DND-41 (cell line): ENCODE data around the gene DVL2.

ENCODE experiments used
- ATAC-seq: fragments of 200-7000 bp; cut with Tn5 transposase; 3 replicates; pipeline ENCODE4 v1.9.1; 2021; ENCODE audit warnings: low read depth; ENCODE audit not compliant: insufficient read depth
- DNase-seq: peaks from one replicate; pipeline ENCODE4 v3.0.0-alpha.2; 2020
- H2AFZ ChIP-seq: 2 replicates; pipeline ENCODE4 v1.6.0; 2012; ENCODE audit warnings: low read depth, low read length
- H3K27ac ChIP-seq: 2 replicates; pipeline ENCODE4 v1.5.1; 2012; ENCODE audit warnings: low read length, inconsistent platforms
- H3K27me3 ChIP-seq: fragments of 200-600 bp; sonication (generic); 2 replicates; pipeline ENCODE4 v1.6.0; 2012; ENCODE audit warnings: low read length, mild to moderate bottlenecking, inconsistent platforms; ENCODE audit not compliant: insufficient read depth, poor library complexity
- H3K36me3 ChIP-seq: 2 replicates; pipeline ENCODE4 v1.5.1; 2012; ENCODE audit warnings: low read length, inconsistent platforms; ENCODE audit not compliant: insufficient read depth
- H3K4me1 ChIP-seq: 2 replicates; pipeline ENCODE4 v1.5.1; 2012; ENCODE audit warnings: mild to moderate bottlenecking, low read length; ENCODE audit not compliant: insufficient read depth
- H3K4me2 ChIP-seq: 2 replicates; pipeline ENCODE4 v1.6.0; 2012; ENCODE audit warnings: mild to moderate bottlenecking, moderate library complexity, low read length, inconsistent platforms; ENCODE audit not compliant: insufficient read depth
- H3K4me3 ChIP-seq, 2 experiments: fragments of 200-600 bp in 1 of 2; shearing (Covaris generic) in 1 of 2; 2 replicates each; pipeline ENCODE4 v1.5.1; 2012 to 2016; ENCODE audit warnings: inconsistent platforms in 2 of 2, low read length in 2 of 2, mild to moderate bottlenecking in 2 of 2, low read depth in 1 of 2, moderate library complexity in 1 of 2
- H3K79me2 ChIP-seq: 2 replicates; pipeline ENCODE4 v1.6.0; 2012; ENCODE audit warnings: low read length, inconsistent platforms; ENCODE audit not compliant: insufficient read depth
- H3K9ac ChIP-seq: 2 replicates; pipeline ENCODE4 v1.6.0; 2012; ENCODE audit warnings: low read depth, mild to moderate bottlenecking, inconsistent platforms, low read length, moderate library complexity
- H3K9me3 ChIP-seq: 2 replicates; pipeline ENCODE4 v1.5.1; 2012; ENCODE audit warnings: low read length, moderate library complexity, mild to moderate bottlenecking, inconsistent platforms; ENCODE audit not compliant: insufficient read depth, severe bottlenecking
- H4K20me1 ChIP-seq: 2 replicates; pipeline ENCODE4 v1.6.0; 2012; ENCODE audit warnings: low read length; ENCODE audit not compliant: insufficient read depth
- CTCF ChIP-seq: IDR thresholded peaks from 2 replicates; pipeline ENCODE4 v1.5.1; 2012; ENCODE audit warnings: borderline replicate concordance, low read length, moderate library complexity, mild to moderate bottlenecking; ENCODE audit not compliant: poor library complexity, severe bottlenecking; ENCODE audit errors: extremely low read depth
- EZH2 ChIP-seq: IDR thresholded peaks from 3 replicates; pipeline ENCODE4 v1.6.1; 2012; ENCODE audit warnings: borderline replicate concordance, low read depth, mild to moderate bottlenecking, moderate library complexity, low read length, inconsistent platforms; ENCODE audit not compliant: severe bottlenecking

DVL2 gene

GRCh38 chr17:7176841-7177190, 57.5 kb downstream of the DVL2 start:
- Histone ChIP-seq H3K4me2 (peak overlapping the region; percentile 83), H3K27me3 (no peaks in the 10 kb centered on the region), H3K36me3 (no peaks in the 10 kb centered on the region), H3K9ac (peak overlapping the region; percentile 58; the same call in 1 of the 2 replicates), H3K4me1 (peaks cover 16% of the 10 kb centered on the region), H2AFZ (no peak overlapping the region), H3K9me3 (no peaks in the 10 kb centered on the region), H3K79me2 (no peaks in the 10 kb centered on the region), H4K20me1 (no peaks in the 10 kb centered on the region; the same call in 1 of the 2 replicates), H3K4me3 (peak overlapping the region in 1 of 2 experiments; percentile 58; a peak in 1 of 4 replicates), H3K27ac (no peak overlapping the region)
- no peak for DNase-seq
- no peak for TF ChIP-seq CTCF
- no peak for ATAC-seq

- TF ChIP-seq CTCF = no peak
- no peak for TF ChIP-seq EZH2
- peaks cover 16% of the 10 kb centered on the region for H3K4me1 ChIP-seq
- H3K36me3 ChIP-seq = no peaks in the 10 kb centered on the region
- H3K4me3 ChIP-seq = no peak overlapping the region
- ATAC-seq (no peak), DNase-seq (no peak)
- no peaks in the 10 kb centered on the region for H3K27me3 ChIP-seq
- H3K4me2 ChIP-seq = no peak overlapping the region
- H3K9me3 ChIP-seq = no peaks in the 10 kb centered on the region
- H4K20me1 ChIP-seq = no peaks in the 10 kb centered on the region; the same call in 1 of the 2 replicates
- no peak overlapping the region for H3K27ac ChIP-seq
- H3K79me2 ChIP-seq = no peaks in the 10 kb centered on the region
- H2AFZ ChIP-seq = no peak overlapping the region
- no peak overlapping the region for H3K9ac ChIP-seq
Observed at GRCh38 chr17:7176107-7176840, 58.0 kb downstream of the DVL2 start.
